MCF 10A (cell line): ENCODE data around the gene ASGR1. TPM values are rescaled to one million over a fixed set of nuclear protein-coding genes. Genes with fewer than 3 reads are reported as not detected.

Experiments
- BruUV-seq: library from RNA; stranded (reverse); fragments of 400-500 nt; replicated peaks from 2 replicates; lab custom pipeline; 2021; lab: Mats Ljungman, UMichigan
- CTCF ChIA-PET: fragments of 300-600 bp; sonication (Branson Sonifier 250); formaldehyde crosslinking; extraction: SDS; loops from one replicate; lab custom pipeline; 2021; ENCODE audit warnings: antibody characterized with exemption, inconsistent platforms; lab: Yijun Ruan, JAX
- POLR2A ChIA-PET: fragments of 300-600, 350-650 bp; sonication (Branson Sonifier 250); formaldehyde crosslinking; extraction: SDS; loops from one replicate; lab custom pipeline; 2020; ENCODE audit warnings: antibody characterized with exemption, inconsistent platforms; lab: Yijun Ruan, JAX
- DNase-seq: peaks from one replicate; pipeline ENCODE4 v3.0.0-alpha.2; 2018; ENCODE audit not compliant: unreplicated experiment
- H3K27ac Mint-ChIP-seq: one replicate; pipeline ENCODE4 v1.8.0; 2022; ENCODE audit warnings: mild to moderate bottlenecking, low read depth, mixed read lengths; ENCODE audit not compliant: unreplicated experiment
- H3K27me3 Mint-ChIP-seq: one replicate; pipeline ENCODE4 v1.8.0; 2022; ENCODE audit warnings: mixed read lengths; ENCODE audit not compliant: insufficient read depth, unreplicated experiment
- H3K36me3 Mint-ChIP-seq: one replicate; pipeline ENCODE4 v1.8.0; 2022; ENCODE audit warnings: mild to moderate bottlenecking, moderate library complexity, mixed read lengths; ENCODE audit not compliant: insufficient read depth, unreplicated experiment
- H3K4me1 Mint-ChIP-seq: one replicate; pipeline ENCODE4 v1.8.0; 2022; ENCODE audit warnings: mixed read lengths; ENCODE audit not compliant: insufficient read depth, unreplicated experiment
- H3K4me3 Mint-ChIP-seq: one replicate; pipeline ENCODE4 v1.8.0; 2022; ENCODE audit warnings: mild to moderate bottlenecking, moderate library complexity, mixed read lengths; ENCODE audit not compliant: unreplicated experiment
- H3K9me3 Mint-ChIP-seq: one replicate; pipeline ENCODE4 v1.8.0; 2022; ENCODE audit warnings: mixed read lengths; ENCODE audit not compliant: unreplicated experiment
- intact Hi-C: fragments of 100-400 bp; cut with micrococcal nuclease; formaldehyde crosslinking; loops from 2 replicates; pipeline ENCODE4 v1.14.1; 2022
- total RNA-seq: library from RNA; stranded (reverse); gene quantifications from 2 replicates; pipeline ENCODE4 v1.2.3, GENCODE V29; 2022
- TF ChIP-seq, protein P1 (sequence below): fragments of 200-600 bp; IDR thresholded peaks from one replicate; pipeline ENCODE4 v1.8.0; 2022; ENCODE audit warnings: antibody characterized with exemption, mild to moderate bottlenecking; ENCODE audit not compliant: unreplicated experiment

Gene ASGR1
- total RNA-seq, 1 experiment from 2014 or later = 0.37 TPM

DNA sequence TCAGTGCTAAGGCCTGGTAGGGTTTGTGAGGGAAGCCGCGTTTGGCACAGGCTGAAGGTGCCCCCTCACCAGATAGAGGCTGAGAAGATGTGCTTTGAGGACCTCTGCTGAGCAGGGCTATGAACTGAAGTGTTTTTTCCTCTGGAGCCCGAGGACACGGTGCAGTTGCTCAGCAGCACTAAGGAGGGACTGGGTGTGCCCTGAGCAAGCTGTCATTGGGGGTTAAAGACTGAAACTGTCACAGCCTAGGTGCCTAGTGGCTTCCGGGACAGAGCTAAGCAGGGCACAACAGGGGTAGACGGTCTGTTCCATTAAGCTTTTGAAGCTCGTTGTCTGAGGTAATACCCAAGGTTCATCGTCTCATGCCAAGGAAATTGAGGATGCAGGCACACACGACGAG, 39.8 kb downstream of the ASGR1 start:
- no peaks in the 10 kb centered on the region for H3K9me3 Mint-ChIP-seq
- DNase-seq = no peak
- no peak overlapping the region for H3K27ac Mint-ChIP-seq
- intact Hi-C loops = loop anchor here (5.0 kb wide), 1 partner anchor 73 kb away; no protein-coding TSS in a partner anchor
- TF ChIP-seq, protein P1, sequence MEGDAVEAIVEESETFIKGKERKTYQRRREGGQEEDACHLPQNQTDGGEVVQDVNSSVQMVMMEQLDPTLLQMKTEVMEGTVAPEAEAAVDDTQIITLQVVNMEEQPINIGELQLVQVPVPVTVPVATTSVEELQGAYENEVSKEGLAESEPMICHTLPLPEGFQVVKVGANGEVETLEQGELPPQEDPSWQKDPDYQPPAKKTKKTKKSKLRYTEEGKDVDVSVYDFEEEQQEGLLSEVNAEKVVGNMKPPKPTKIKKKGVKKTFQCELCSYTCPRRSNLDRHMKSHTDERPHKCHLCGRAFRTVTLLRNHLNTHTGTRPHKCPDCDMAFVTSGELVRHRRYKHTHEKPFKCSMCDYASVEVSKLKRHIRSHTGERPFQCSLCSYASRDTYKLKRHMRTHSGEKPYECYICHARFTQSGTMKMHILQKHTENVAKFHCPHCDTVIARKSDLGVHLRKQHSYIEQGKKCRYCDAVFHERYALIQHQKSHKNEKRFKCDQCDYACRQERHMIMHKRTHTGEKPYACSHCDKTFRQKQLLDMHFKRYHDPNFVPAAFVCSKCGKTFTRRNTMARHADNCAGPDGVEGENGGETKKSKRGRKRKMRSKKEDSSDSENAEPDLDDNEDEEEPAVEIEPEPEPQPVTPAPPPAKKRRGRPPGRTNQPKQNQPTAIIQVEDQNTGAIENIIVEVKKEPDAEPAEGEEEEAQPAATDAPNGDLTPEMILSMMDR = no peak
- no TSS peak for BruUV-seq
- ChIA-PET CTCF (interaction anchor here (0.7 to 7.7 kb wide), 3 partner anchors 88 to 101 kb away, joined by 3 to 124 read pairs (median 18); partner anchors contain the start of gene SLC16A11), POLR2A (no interaction called here)
- H3K36me3 Mint-ChIP-seq = no peaks in the 10 kb centered on the region
- peaks cover 35% of the 10 kb centered on the region for H3K27me3 Mint-ChIP-seq
- no peak overlapping the region for H3K4me3 Mint-ChIP-seq
- no peaks in the 10 kb centered on the region for H3K4me1 Mint-ChIP-seq

DNA sequence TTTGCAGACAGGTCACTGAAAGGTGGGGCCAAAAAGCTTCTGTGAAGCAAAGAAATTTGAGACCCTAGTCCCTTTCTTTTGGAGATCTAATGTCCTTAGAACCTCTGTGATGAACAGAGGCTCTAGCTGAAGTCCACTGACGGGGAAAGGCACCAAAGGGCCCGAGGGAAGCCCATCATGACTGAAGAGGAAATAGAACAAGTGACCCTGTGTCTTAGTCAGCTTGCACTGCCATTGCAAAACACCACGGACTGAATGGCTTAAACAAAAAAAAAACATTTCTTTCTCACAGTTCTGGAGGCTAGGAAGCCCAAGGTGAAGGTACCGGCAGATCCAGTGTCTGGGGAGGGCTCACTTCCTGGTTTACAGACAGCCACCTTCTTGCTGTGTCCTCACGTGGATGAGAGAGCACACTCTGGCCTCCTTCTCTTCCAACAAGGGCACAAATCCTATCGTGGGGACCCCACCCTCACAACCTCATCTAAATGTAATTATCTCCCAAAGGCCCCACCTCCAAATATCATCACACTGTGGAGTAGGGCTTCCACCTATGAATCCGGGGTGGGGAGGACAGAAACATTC, 40.3 kb downstream of the ASGR1 start:
- TF ChIP-seq, protein P1 = no peak
- Mint-ChIP-seq H3K4me1 (no peaks in the 10 kb centered on the region), H3K27ac (no peak overlapping the region), H3K9me3 (no peaks in the 10 kb centered on the region), H3K27me3 (peaks cover 35% of the 10 kb centered on the region), H3K4me3 (no peak overlapping the region), H3K36me3 (no peaks in the 10 kb centered on the region)
- CTCF ChIA-PET = interaction anchor here (0.7 to 7.7 kb wide), 5 partner anchors 26 to 92 kb away, joined by 3 to 124 read pairs (median 17); partner anchors contain the start of gene SLC16A11
- POLR2A ChIA-PET = interaction anchor here (0.7 to 1.0 kb wide), 3 partner anchors 103 to 448 kb away, joined by 3 read pairs; partner anchors contain the start of gene SLC16A13
- no peak for DNase-seq
- no TSS peak for BruUV-seq
- intact Hi-C loops = loop anchor here (5.0 kb wide), 1 partner anchor 73 kb away; no protein-coding TSS in a partner anchor

DNA sequence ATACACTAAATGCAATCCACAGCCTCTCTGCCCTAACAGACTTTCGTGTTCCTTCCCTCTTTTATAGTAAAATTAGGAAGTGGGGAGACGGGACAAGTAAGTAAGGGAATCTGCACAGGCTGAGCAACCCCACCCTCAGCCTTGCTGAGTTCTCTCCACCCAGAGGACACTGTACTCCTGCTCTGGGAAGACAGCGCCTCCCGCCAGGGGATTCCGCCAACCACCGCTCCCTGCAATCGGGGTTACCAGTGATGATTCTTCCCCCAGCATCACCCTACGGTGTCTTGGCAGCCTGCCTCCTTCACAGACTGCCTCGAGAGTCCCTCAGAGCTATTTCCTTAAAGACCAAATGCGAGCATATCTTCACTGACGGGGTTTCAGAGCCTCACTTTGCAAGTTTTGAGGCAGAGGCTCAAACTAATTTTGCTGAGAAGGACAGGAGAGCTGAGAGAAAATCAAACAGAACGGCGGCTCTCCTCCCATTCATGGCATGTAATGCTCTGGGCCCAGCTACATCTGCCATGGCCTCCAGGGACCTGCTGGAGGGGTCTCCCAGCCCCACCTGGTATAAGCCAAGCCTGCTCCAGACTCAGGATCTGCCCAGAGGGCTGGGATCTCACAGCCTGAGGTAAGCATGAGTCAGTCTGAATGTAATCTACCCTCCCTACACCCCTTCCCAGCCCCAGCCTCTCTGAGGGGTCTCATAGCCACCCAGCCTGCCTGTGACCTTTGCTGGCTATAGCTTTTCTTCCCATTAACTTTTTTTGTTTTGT, 41.8 kb downstream of the ASGR1 start:
- Mint-ChIP-seq H3K4me1 (no peaks in the 10 kb centered on the region), H3K36me3 (no peaks in the 10 kb centered on the region), H3K9me3 (no peaks in the 10 kb centered on the region), H3K27me3 (peaks cover 26% of the 10 kb centered on the region), H3K4me3 (no peak overlapping the region), H3K27ac (no peak overlapping the region)
- DNase-seq = no peak
- no TSS peak for BruUV-seq
- intact Hi-C loops = loop anchor here (2.0 to 5.0 kb wide), 2 partner anchors 39 to 75 kb away; no protein-coding TSS in a partner anchor
- TF ChIP-seq, protein P1 = no peak
- CTCF ChIA-PET = interaction anchor here (0.6 to 7.7 kb wide), 28 partner anchors 8 to 829 kb away, joined by 3 to 124 read pairs (median 4); partner anchors contain the start of gene SLC16A11
- POLR2A ChIA-PET = interaction anchor here (1.0 to 2.6 kb wide), 5 partner anchors 14 to 102 kb away, joined by 3 to 10 read pairs (median 4); partner anchors contain the start of gene SLC16A13
